Measurements from ENCODE around the gene HADHB.
"Not testable (repeated sequence)": the region's sequence is repeated elsewhere in the genome, so short reads cannot be mapped to it uniquely, and the experiment has no call there.

HADHB gene

GRCh38 chr2:26318950-26319349 lies 74.2 kb downstream of the HADHB start:
- H3K27ac ChIP-seq (ENCODE audit: low read depth, low read length, poor library complexity, severe bottlenecking): no peak overlapping the region
- H3K79me2 ChIP-seq (ENCODE audit: insufficient read depth, low read length): no peaks in the 10 kb centered on the region
- peaks cover 10% of the 10 kb centered on the region; the same call in 1 of the 2 replicates for H3K27me3 ChIP-seq (ENCODE audit: insufficient read depth, low read length)
- H3K9me2 ChIP-seq (ENCODE audit: low read depth, low read length): no peaks in the 10 kb centered on the region
- H3K36me3 ChIP-seq (ENCODE audit: insufficient read depth, low read length): no peaks in the 10 kb centered on the region
- no peak overlapping the region for H3K4me3 ChIP-seq (ENCODE audit: low read depth, low read length, poor library complexity, severe bottlenecking)
- no peak for TF ChIP-seq EZH2 (IDR thresholded peaks at IDR 0.05; ENCODE audit: borderline replicate concordance, low read length)
- TF ChIP-seq, protein P1, sequence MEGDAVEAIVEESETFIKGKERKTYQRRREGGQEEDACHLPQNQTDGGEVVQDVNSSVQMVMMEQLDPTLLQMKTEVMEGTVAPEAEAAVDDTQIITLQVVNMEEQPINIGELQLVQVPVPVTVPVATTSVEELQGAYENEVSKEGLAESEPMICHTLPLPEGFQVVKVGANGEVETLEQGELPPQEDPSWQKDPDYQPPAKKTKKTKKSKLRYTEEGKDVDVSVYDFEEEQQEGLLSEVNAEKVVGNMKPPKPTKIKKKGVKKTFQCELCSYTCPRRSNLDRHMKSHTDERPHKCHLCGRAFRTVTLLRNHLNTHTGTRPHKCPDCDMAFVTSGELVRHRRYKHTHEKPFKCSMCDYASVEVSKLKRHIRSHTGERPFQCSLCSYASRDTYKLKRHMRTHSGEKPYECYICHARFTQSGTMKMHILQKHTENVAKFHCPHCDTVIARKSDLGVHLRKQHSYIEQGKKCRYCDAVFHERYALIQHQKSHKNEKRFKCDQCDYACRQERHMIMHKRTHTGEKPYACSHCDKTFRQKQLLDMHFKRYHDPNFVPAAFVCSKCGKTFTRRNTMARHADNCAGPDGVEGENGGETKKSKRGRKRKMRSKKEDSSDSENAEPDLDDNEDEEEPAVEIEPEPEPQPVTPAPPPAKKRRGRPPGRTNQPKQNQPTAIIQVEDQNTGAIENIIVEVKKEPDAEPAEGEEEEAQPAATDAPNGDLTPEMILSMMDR (IDR thresholded peaks at IDR 0.05; ENCODE audit: low read length): no peak
- H4K20me1 ChIP-seq (ENCODE audit: insufficient read depth, low read length): no peaks in the 10 kb centered on the region
- no peak overlapping the region for H3K9ac ChIP-seq (ENCODE audit: low read length)
- no peaks in the 10 kb centered on the region for H3K4me1 ChIP-seq (ENCODE audit: insufficient read depth, low read length, severe bottlenecking)
- H3F3A ChIP-seq (ENCODE audit: insufficient read depth, low read length): no peaks in the 10 kb centered on the region
- no peak overlapping the region for H2AFZ ChIP-seq (ENCODE audit: low read length)
- H3K9me3 ChIP-seq (ENCODE audit: low read length): no peaks in the 10 kb centered on the region
- H3K4me2 ChIP-seq (ENCODE audit: low read length): no peak overlapping the region

GRCh38 chr2:26324479-26324878 lies 79.7 kb downstream of the HADHB start:
- H3K36me3 ChIP-seq (ENCODE audit: insufficient read depth, low read length); H4K20me1 ChIP-seq (ENCODE audit: insufficient read depth, low read length): not testable (repeated sequence)

DNA sequence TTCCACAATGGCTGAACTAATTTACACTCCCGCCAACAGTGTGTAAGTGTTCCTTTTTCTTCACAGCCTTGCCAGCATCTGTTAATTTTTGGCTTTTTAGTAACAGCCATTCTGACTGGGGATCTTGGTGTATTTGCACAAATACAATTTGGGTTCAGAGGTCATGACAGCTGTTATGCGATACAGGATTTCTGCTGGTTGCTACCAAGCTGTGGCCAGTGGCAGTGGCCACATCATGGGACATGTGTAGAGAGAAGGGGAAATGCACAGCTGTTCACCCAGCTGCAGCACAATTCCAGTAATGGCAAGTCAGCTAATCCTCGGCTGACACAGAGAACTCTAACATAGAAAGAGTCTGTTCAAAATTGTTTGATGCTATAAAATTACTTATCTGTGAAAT lies 80.2 kb downstream of the HADHB start:
- no peaks in the 10 kb centered on the region for H3K27me3 ChIP-seq (ENCODE audit: insufficient read depth, low read length)

More at GRCh38 chr2:26324479-26324878, 79.7 kb downstream of the HADHB start:
- H2AFZ ChIP-seq (ENCODE audit: low read length); H3K27ac ChIP-seq (ENCODE audit: low read depth, low read length, poor library complexity, severe bottlenecking); H3K27me3 ChIP-seq (ENCODE audit: insufficient read depth, low read length); H3K9me3 ChIP-seq (ENCODE audit: low read length); H3F3A ChIP-seq (ENCODE audit: insufficient read depth, low read length); H3K4me3 ChIP-seq (ENCODE audit: low read depth, low read length, poor library complexity, severe bottlenecking); H3K9me2 ChIP-seq (ENCODE audit: low read depth, low read length); H3K9ac ChIP-seq (ENCODE audit: low read length); H3K79me2 ChIP-seq (ENCODE audit: insufficient read depth, low read length); H3K4me2 ChIP-seq (ENCODE audit: low read length); H3K4me1 ChIP-seq (ENCODE audit: insufficient read depth, low read length, severe bottlenecking): not testable (repeated sequence)

DNA sequence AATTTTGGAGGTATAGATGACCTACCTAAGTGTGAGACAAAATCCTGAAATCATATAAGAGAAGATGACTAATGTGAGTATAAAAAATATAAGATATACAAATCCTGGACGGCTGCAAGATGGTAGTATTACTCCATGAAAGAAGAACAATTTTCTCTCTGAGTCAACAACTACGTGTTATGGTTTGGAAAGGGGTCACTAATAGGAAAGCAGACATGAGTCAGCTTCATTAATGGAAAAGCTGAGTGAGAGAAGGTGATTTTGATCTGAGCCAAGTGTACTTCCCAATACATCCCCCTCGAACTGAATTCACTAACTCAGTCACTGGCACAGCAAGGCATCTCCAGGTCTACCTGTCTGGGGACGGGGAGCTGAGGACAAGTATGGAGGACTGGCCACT lies 81.1 kb downstream of the HADHB start:
- H2AFZ ChIP-seq (ENCODE audit: low read length): no peak overlapping the region

More for the DNA sequence above, 80.2 kb downstream of the HADHB start:
- Histone ChIP-seq H3K27ac (ENCODE audit: low read depth, low read length, poor library complexity, severe bottlenecking) (no peak overlapping the region), H3K9ac (ENCODE audit: low read length) (no peak overlapping the region), H3K9me2 (ENCODE audit: low read depth, low read length) (no peaks in the 10 kb centered on the region), H4K20me1 (ENCODE audit: insufficient read depth, low read length) (no peaks in the 10 kb centered on the region), H3F3A (ENCODE audit: insufficient read depth, low read length) (no peaks in the 10 kb centered on the region), H3K36me3 (ENCODE audit: insufficient read depth, low read length) (no peaks in the 10 kb centered on the region), H3K4me1 (ENCODE audit: insufficient read depth, low read length, severe bottlenecking) (no peaks in the 10 kb centered on the region), H3K4me3 (ENCODE audit: low read depth, low read length, poor library complexity, severe bottlenecking) (no peak overlapping the region), H3K9me3 (ENCODE audit: low read length) (no peaks in the 10 kb centered on the region), H2AFZ (ENCODE audit: low read length) (no peak overlapping the region), H3K79me2 (ENCODE audit: insufficient read depth, low read length) (no peaks in the 10 kb centered on the region), H3K4me2 (ENCODE audit: low read length) (no peak overlapping the region)
- TF ChIP-seq, protein P1 (IDR thresholded peaks at IDR 0.05; ENCODE audit: low read length): no peak
- TF ChIP-seq EZH2 (IDR thresholded peaks at IDR 0.05; ENCODE audit: borderline replicate concordance, low read length): no peak

More for the DNA sequence above, 81.1 kb downstream of the HADHB start:
- Histone ChIP-seq H3K9ac (ENCODE audit: low read length) (no peak overlapping the region), H3K4me1 (ENCODE audit: insufficient read depth, low read length, severe bottlenecking) (no peaks in the 10 kb centered on the region), H3K79me2 (ENCODE audit: insufficient read depth, low read length) (no peaks in the 10 kb centered on the region), H4K20me1 (ENCODE audit: insufficient read depth, low read length) (no peaks in the 10 kb centered on the region), H3K27ac (ENCODE audit: low read depth, low read length, poor library complexity, severe bottlenecking) (no peak overlapping the region), H3K9me2 (ENCODE audit: low read depth, low read length) (no peaks in the 10 kb centered on the region), H3K4me3 (ENCODE audit: low read depth, low read length, poor library complexity, severe bottlenecking) (no peak overlapping the region), H3K9me3 (ENCODE audit: low read length) (no peaks in the 10 kb centered on the region), H3F3A (ENCODE audit: insufficient read depth, low read length) (no peaks in the 10 kb centered on the region), H3K4me2 (ENCODE audit: low read length) (no peak overlapping the region), H3K36me3 (ENCODE audit: insufficient read depth, low read length) (no peaks in the 10 kb centered on the region), H3K27me3 (ENCODE audit: insufficient read depth, low read length) (no peaks in the 10 kb centered on the region)
- TF ChIP-seq EZH2 (IDR thresholded peaks at IDR 0.05; ENCODE audit: borderline replicate concordance, low read length): no peak
- TF ChIP-seq, protein P1 (IDR thresholded peaks at IDR 0.05; ENCODE audit: low read length): no peak

All from OCI-LY1 (cell line).